GM12873 (cell line): ENCODE measurements around the gene NCAM2.

Experiments
- CTCF ChIP-seq: IDR thresholded peaks from 2 replicates; pipeline ENCODE4 v1.5.1; 2012; ENCODE audit warnings: low read depth, mild to moderate bottlenecking, moderate library complexity, low read length, control low read depth; ENCODE audit not compliant: insufficient read depth; ENCODE audit errors: missing control alignments

The NCAM2 gene

GRCh38 chr21:21097466-21097865, 99.3 kb downstream of the NCAM2 start:
- no peak for TF ChIP-seq CTCF

GRCh38 chr21:21101911-21102310, 103.7 kb downstream of the NCAM2 start:
- TF ChIP-seq CTCF, result no peak

GRCh38 chr21:21102896-21103295, 104.7 kb downstream of the NCAM2 start:
- no peak for TF ChIP-seq CTCF

- TF ChIP-seq CTCF, result no peak
These were observed 105.5 kb downstream of the NCAM2 start for GRCh38 chr21:21103692-21104091.

- TF ChIP-seq CTCF, result no peak
These were observed 111.5 kb downstream of the NCAM2 start for GRCh38 chr21:21109736-21110135.

GRCh38 chr21:21111309-21111920, 113.2 kb downstream of the NCAM2 start:
- TF ChIP-seq CTCF, result no peak

- no peak for TF ChIP-seq CTCF
These were observed 116.3 kb downstream of the NCAM2 start for GRCh38 chr21:21114461-21114860.
